K562 (cell line): ENCODE results near the gene HINT3. TPM values are rescaled to one million over a fixed set of nuclear protein-coding genes. Genes with fewer than 3 reads are reported as not detected.

Source experiments
- ATAC-seq: fragments of 200-7000 bp; cut with Tn5 transposase; 3 replicates; pipeline ENCODE4 v1.9.1; 2020; ENCODE audit warnings: moderate library complexity
- BruUV-seq: library from RNA; stranded (reverse); fragments of 400-500 nt; replicated peaks from 2 replicates; lab custom pipeline; 2021; lab: Mats Ljungman, UMichigan
- CTCF ChIA-PET: fragments of 300-600 bp; formaldehyde crosslinking; extraction: SDS; loops from one replicate; lab custom pipeline; 2021; ENCODE audit warnings: low intra/inter-chr PET ratio; lab: Yijun Ruan, JAX
- POLR2A ChIA-PET: fragments of 300-600, 350-650 bp; sonication (Branson Sonifier 250); formaldehyde crosslinking; extraction: SDS; loops from one replicate; lab custom pipeline; 2021; ENCODE audit warnings: antibody characterized with exemption, inconsistent platforms; lab: Yijun Ruan, JAX
- DNase-seq, 4 experiments: peaks; one replicate each; pipeline versions ENCODE4 v3.0.0 to v3.0.0-alpha.2; 2011 to 2018; ENCODE audit warnings: low spot score in 3 of 4, mixed read lengths in 3 of 4; ENCODE audit errors: extremely low read depth in 1 of 4
- FAIRE-seq: peaks from 2 replicates; lab custom pipeline; 2011; peaks lifted over from hg19 to GRCh38; lab: Jason Lieb, UNC
- H2AFZ ChIP-seq: 2 replicates; pipeline ENCODE4 v1.6.0; 2011; ENCODE audit warnings: low read depth, low read length, control low read depth, inconsistent platforms
- H3K27ac ChIP-seq: fragments of 200-600 bp; 3 replicates; pipeline ENCODE4 v1.8.0; 2011; ENCODE audit warnings: low read depth, mild to moderate bottlenecking, control low read depth, inconsistent platforms, low read length, moderate library complexity, mixed read lengths; ENCODE audit errors: extremely low read depth
- H3K27me3 ChIP-seq, 2 experiments: fragments of 300-600 bp in 1 of 2; 2 replicates in 1 of 2; 3 replicates in 1 of 2; pipeline versions ENCODE4 v1.6.0 to v1.8.0; 2011; ENCODE audit warnings: inconsistent platforms in 2 of 2, low read length in 2 of 2, mild to moderate bottlenecking in 1 of 2, mixed read lengths in 1 of 2, moderate library complexity in 1 of 2; ENCODE audit not compliant: control insufficient read depth in 2 of 2, insufficient read depth in 2 of 2
- H3K36me3 ChIP-seq: fragments of 300-600 bp; 3 replicates; pipeline ENCODE4 v1.8.0; 2011; ENCODE audit warnings: mild to moderate bottlenecking, low read length, inconsistent platforms; ENCODE audit not compliant: control insufficient read depth, insufficient read depth
- H3K4me1 ChIP-seq, 2 experiments: fragments of 200-600 bp in 1 of 2; replicated peaks in 1 of 2; 2 replicates in 1 of 2; 3 replicates in 1 of 2; pipeline versions ENCODE4 v1.5.1 to v1.8.0; 2011; ENCODE audit warnings: inconsistent platforms in 2 of 2, low read length in 2 of 2, mild to moderate bottlenecking in 1 of 2, mixed read lengths in 1 of 2, moderate library complexity in 1 of 2; ENCODE audit not compliant: control insufficient read depth in 2 of 2, insufficient read depth in 2 of 2
- H3K4me2 ChIP-seq: 2 replicates; pipeline ENCODE4 v1.6.1; 2011; ENCODE audit warnings: low read length, control low read depth, inconsistent platforms, mixed read lengths; ENCODE audit not compliant: insufficient read depth
- H3K4me3 ChIP-seq: fragments of 200-600 bp; sonication (generic), shearing (Covaris generic); 2 replicates; pipeline ENCODE4 v1.5.1; 2016; ENCODE audit warnings: control low read depth, inconsistent platforms
- H3K79me2 ChIP-seq: fragments of 200-600 bp; 3 replicates; pipeline ENCODE4 v1.8.0; 2011; ENCODE audit warnings: low read length, inconsistent platforms; ENCODE audit not compliant: control insufficient read depth, insufficient read depth
- H3K9ac ChIP-seq, 2 experiments: 2 replicates each; pipeline versions ENCODE4 v1.6.0 to v1.6.1; 2011; ENCODE audit warnings: low read depth in 2 of 2, low read length in 2 of 2, control low read depth in 1 of 2, inconsistent platforms in 1 of 2, mild to moderate bottlenecking in 1 of 2, mixed read lengths in 1 of 2; ENCODE audit not compliant: insufficient read depth in 1 of 2
- H3K9me1 ChIP-seq: one replicate; pipeline ENCODE4 v1.6.0; 2011; ENCODE audit warnings: inconsistent platforms, mild to moderate bottlenecking, low read length, moderate library complexity; ENCODE audit not compliant: control insufficient read depth, insufficient read depth
- H3K9me3 ChIP-seq: replicated peaks from 2 replicates; pipeline ENCODE4 v1.5.1; 2011; ENCODE audit warnings: low read depth, low read length, inconsistent platforms; ENCODE audit not compliant: control insufficient read depth, insufficient read depth
- H4K20me1 ChIP-seq: replicated peaks from 2 replicates; pipeline ENCODE4 v1.6.1; 2011; ENCODE audit warnings: low read length, inconsistent platforms, mixed read lengths; ENCODE audit not compliant: control insufficient read depth, insufficient read depth
- ARHGAP35 ChIP-seq: fragments of 450-650 bp; IDR thresholded peaks from 2 replicates; pipeline ENCODE4 v1.6.1; 2018; ENCODE audit not compliant: partially characterized antibody
- ARID1B ChIP-seq: fragments of 450-650 bp; IDR thresholded peaks from 2 replicates; pipeline ENCODE4 v1.6.1; 2016; ENCODE audit warnings: antibody characterized with exemption, mild to moderate bottlenecking, inconsistent platforms
- CC2D1A ChIP-seq: fragments of 450-650 bp; IDR thresholded peaks from 2 replicates; pipeline ENCODE4 v1.6.1; 2017; ENCODE audit warnings: mild to moderate bottlenecking
- KAT2B ChIP-seq: IDR thresholded peaks from one replicate; pipeline ENCODE4 v1.6.1; 2012; ENCODE audit warnings: low read depth, mild to moderate bottlenecking, control low read depth, inconsistent platforms, low read length, moderate library complexity
- KDM4B ChIP-seq, 2 experiments: fragments of 450-650 bp in 1 of 2; sonication (generic) in 1 of 2; IDR thresholded peaks; 2 replicates each; pipeline ENCODE4 v1.6.1; 2016 to 2017; ENCODE audit warnings: borderline replicate concordance in 2 of 2, antibody characterized with exemption in 1 of 2, low read depth in 1 of 2, mild to moderate bottlenecking in 1 of 2
- KLF6 ChIP-seq: fragments of 250-450 bp; sonication (Bioruptor Pico); IDR thresholded peaks from 2 replicates; pipeline ENCODE4 v1.4.0; 2020; ENCODE audit warnings: mild to moderate bottlenecking, moderate library complexity, borderline replicate concordance
- NUFIP1 ChIP-seq: fragments of 450-650 bp; IDR thresholded peaks from 2 replicates; pipeline ENCODE4 v1.6.1; 2018; ENCODE audit not compliant: partially characterized antibody
- OTX1 ChIP-seq: fragments of 450-650 bp; formaldehyde crosslinking; IDR thresholded peaks from 2 replicates; pipeline ENCODE4 v1.4.0; 2022; ENCODE audit warnings: mild to moderate bottlenecking
- POU5F1 ChIP-seq: fragments of 150-350 bp; IDR thresholded peaks from 2 replicates; pipeline ENCODE4 v1.6.1; 2014; ENCODE audit warnings: borderline replicate concordance, low read length, low read depth, mild to moderate bottlenecking; ENCODE audit not compliant: partially characterized antibody
- RBM15 ChIP-seq: fragments of 200-400 bp; formaldehyde crosslinking; IDR thresholded peaks from 2 replicates; pipeline ENCODE4 v1.6.1; 2018; ENCODE audit warnings: mild to moderate bottlenecking, low read length, moderate library complexity; ENCODE audit not compliant: insufficient read depth
- SRSF7 ChIP-seq: fragments of 200-400 bp; formaldehyde crosslinking; optimal IDR thresholded peaks from 2 replicates; pipeline ENCODE3; 2017; ENCODE audit warnings: mild to moderate bottlenecking, low read depth, low read length
- WHSC1 ChIP-seq: IDR thresholded peaks from one replicate; pipeline ENCODE4 v1.6.1; 2012; ENCODE audit warnings: low read length, control low read depth, inconsistent platforms
- YBX1 ChIP-seq: fragments of 450-650 bp; IDR thresholded peaks from 2 replicates; pipeline ENCODE4 v1.7.1; 2016; ENCODE audit warnings: mild to moderate bottlenecking
- ZNF551 ChIP-seq: fragments of 250-450 bp; sonication (Bioruptor Pico); IDR thresholded peaks from 2 replicates; pipeline ENCODE4 v1.5.0; 2021; ENCODE audit warnings: mild to moderate bottlenecking, moderate library complexity
- ZNF717 ChIP-seq: fragments of 250-450 bp; sonication (Bioruptor Pico); IDR thresholded peaks from 2 replicates; pipeline ENCODE4 v1.5.0; 2021
- ZNF766 ChIP-seq: fragments of 200-800 bp; sonication (Bioruptor generic); conservative IDR thresholded peaks from 2 replicates; pipeline ENCODE4 v1.6.1; 2016; ENCODE audit warnings: missing genetic modification characterization, missing compliant biosample characterization
- WGBS: fragments of 100-300 bp; shearing (Covaris generic); methylation state at CpG from one replicate; pipeline ENCODE4 v1.1.6; 2016; ENCODE audit warnings: low coverage, mixed read lengths; ENCODE audit not compliant: insufficient coverage; ENCODE audit errors: missing lambda C conversion rate; 5-methylcytosine and 5-hydroxymethylcytosine counted together
- in situ Hi-C: fragments of 300-500 bp; cut with MboI; formaldehyde crosslinking; loops from 4 replicates; pipeline ENCODE4 v1.15.0; 2018; ENCODE audit warnings: inconsistent platforms, mixed read lengths
- intact Hi-C: fragments of 100-400 bp; cut with micrococcal nuclease; formaldehyde crosslinking; loops from 2 replicates; pipeline ENCODE4 v1.14.2; 2022
- polyA plus RNA-seq, 8 experiments: library from polyadenylated mRNA; depleted of rRNA in 4 of 8; stranded (reverse) in 5 of 8; unstranded in 3 of 8; fragments of >200 nt; fragmentation: Nextera tagmentation in 2 of 8; fragmentation: Illumina TruSeq in 1 of 8; extraction: Ambion mirVana in 2 of 8; extraction: Trizol in 1 of 8; gene quantifications; 2 replicates each; pipeline versions ENCODE4 v1.2.1 to v1.2.3, GENCODE V29; 2011 to 2014; ENCODE audit warnings: inconsistent platforms in 1 of 8, missing spikeins in 1 of 8
- total RNA-seq, 7 experiments: library from RNA; depleted of rRNA in 6 of 7; stranded (reverse); fragments of >200 nt in 6 of 7; fragmentation: Illumina TruSeq in 2 of 7; extraction: Trizol in 2 of 7; gene quantifications; 2 replicates each; pipeline versions ENCODE4 v1.2.1 to v1.2.3, GENCODE V29; 2011 to 2021; ENCODE audit warnings: low replicate concordance in 1 of 7
- TF ChIP-seq, protein P1 (sequence below): IDR thresholded peaks from 2 replicates; pipeline ENCODE4 v1.6.1; 2016; ENCODE audit warnings: missing genetic modification characterization, missing compliant biosample characterization
- TF ChIP-seq, protein P2 (sequence below): fragments of 450-650 bp; IDR thresholded peaks from 2 replicates; pipeline ENCODE4 v1.6.1; 2016; ENCODE audit warnings: low read depth, mild to moderate bottlenecking, moderate library complexity

The HINT3 gene
- total and polyA plus RNA-seq, 9 of the 15 experiments (the other 6 are each of a cell fraction or from before 2014, with no cell fraction given): 1.4 to 16.6 (median 10.8) TPM

DNA sequence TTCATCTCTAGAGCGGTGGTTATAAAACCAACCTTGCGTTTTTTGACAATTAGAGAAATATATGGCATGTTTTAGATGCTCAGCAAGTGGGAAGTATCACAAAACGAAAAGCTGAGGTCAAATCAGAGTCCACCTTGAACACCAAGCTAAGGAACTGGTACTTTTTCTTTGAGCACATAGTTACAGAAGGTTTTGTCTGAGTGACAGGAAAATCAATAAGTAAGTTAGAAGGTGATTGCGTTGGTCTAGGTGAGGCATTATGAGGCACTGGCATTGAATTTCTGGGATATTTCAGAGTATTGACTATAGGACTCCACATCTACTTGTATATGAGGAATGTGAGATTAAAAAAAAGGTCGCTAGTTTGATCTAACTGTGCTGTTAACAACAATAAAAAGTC, 597 bp upstream of the HINT3 start:
- no peaks in the 10 kb centered on the region for H4K20me1 ChIP-seq
- H3K4me3 ChIP-seq: no peak overlapping the region
- TSS peak; percentile 99 for BruUV-seq
- ATAC-seq: no peak
- H3K4me2 ChIP-seq: peak overlapping the region; percentile 88
- no peaks in the 10 kb centered on the region for H3K9me1 ChIP-seq
- FAIRE-seq: no peak
- POLR2A ChIA-PET: interaction anchor here (0.5 to 3.8 kb wide), 22 partner anchors 8 to 291 kb away, joined by 3 to 26 read pairs (median 4); partner anchors contain the start of genes NCOA7 and TRMT11
- CTCF ChIA-PET: interaction anchor here (0.6 to 1.9 kb wide), 7 partner anchors 18 to 176 kb away, joined by 3 to 16 read pairs (median 7); no protein-coding TSS in a partner anchor
- WGBS: 27% methylated on average over 5 of the region's 5 CpGs
- no peak for DNase-seq
- H3K9ac ChIP-seq: peak overlapping the region in 1 of 2 experiments; percentile 86; a peak in 2 of 4 replicates
- in situ Hi-C loops (loop anchor here (5.0 kb wide), 1 partner anchor 99 kb away; no protein-coding TSS in a partner anchor), intact Hi-C loops (loop anchor here (1.0 to 5.0 kb wide), 8 partner anchors 33 to 649 kb away; no protein-coding TSS in a partner anchor)
- peak overlapping the region; percentile 89 for H3K27ac ChIP-seq
- H3K36me3 ChIP-seq: peaks cover 3% of the 10 kb centered on the region; the same call in 2 of the 3 replicates
- H3K9me3 ChIP-seq: 0 out of 2 replicates have a peak, but pooled peaks cover 2% of the 10 kb centered on the region
- TF ChIP-seq CC2D1A (no peak), POU5F1 (no peak), OTX1 (no peak), YBX1 (no peak), ARHGAP35 (no peak), ZNF551 (CRISPR knock-in tag) (no peak), KDM4B (IDR thresholded peaks at IDR 0.05; ENCODE audit: borderline replicate concordance in 2 of 2, low read depth in 1 of 2) (no peak), RBM15 (no peak), SRSF7 (no peak), ZNF717 (CRISPR knock-in tag) (no peak), ARID1B (no peak), ZNF766 (CRISPR knock-in tag) (no peak), WHSC1 (no peak), NUFIP1 (no peak), KLF6 (CRISPR knock-in tag) (no peak), KAT2B (no peak)
- TF ChIP-seq, protein P1, sequence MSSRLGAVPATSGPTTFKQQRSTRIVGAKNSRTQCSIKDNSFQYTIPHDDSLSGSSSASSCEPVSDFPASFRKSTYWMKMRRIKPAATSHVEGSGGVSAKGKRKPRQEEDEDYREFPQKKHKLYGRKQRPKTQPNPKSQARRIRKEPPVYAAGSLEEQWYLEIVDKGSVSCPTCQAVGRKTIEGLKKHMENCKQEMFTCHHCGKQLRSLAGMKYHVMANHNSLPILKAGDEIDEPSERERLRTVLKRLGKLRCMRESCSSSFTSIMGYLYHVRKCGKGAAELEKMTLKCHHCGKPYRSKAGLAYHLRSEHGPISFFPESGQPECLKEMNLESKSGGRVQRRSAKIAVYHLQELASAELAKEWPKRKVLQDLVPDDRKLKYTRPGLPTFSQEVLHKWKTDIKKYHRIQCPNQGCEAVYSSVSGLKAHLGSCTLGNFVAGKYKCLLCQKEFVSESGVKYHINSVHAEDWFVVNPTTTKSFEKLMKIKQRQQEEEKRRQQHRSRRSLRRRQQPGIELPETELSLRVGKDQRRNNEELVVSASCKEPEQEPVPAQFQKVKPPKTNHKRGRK (tag): no peak
- TF ChIP-seq, protein P2, sequence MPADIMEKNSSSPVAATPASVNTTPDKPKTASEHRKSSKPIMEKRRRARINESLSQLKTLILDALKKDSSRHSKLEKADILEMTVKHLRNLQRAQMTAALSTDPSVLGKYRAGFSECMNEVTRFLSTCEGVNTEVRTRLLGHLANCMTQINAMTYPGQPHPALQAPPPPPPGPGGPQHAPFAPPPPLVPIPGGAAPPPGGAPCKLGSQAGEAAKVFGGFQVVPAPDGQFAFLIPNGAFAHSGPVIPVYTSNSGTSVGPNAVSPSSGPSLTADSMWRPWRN: no peak
- peaks cover 30 to 37% of the 10 kb centered on the region in 2 experiments; a peak in 4 of 5 replicates for H3K4me1 ChIP-seq
- no peaks in the 10 kb centered on the region for H3K27me3 ChIP-seq
- H2AFZ ChIP-seq: peak overlapping the region; percentile 82
- H3K79me2 ChIP-seq: peaks cover 32% of the 10 kb centered on the region
